Keratinocyte (primary cell): ENCODE results near the gene GRHL3. TPM values are rescaled to one million over a fixed set of nuclear protein-coding genes. Genes with fewer than 3 reads are reported as not detected.

Experiments
- DNase-seq: peaks from one replicate; pipeline ENCODE4 v3.0.0-alpha.2; 2011; ENCODE audit warnings: low read depth, missing footprints, low spot score
- FAIRE-seq: peaks from 2 replicates; lab custom pipeline; 2011; peaks lifted over from hg19 to GRCh38; lab: Jason Lieb, UNC
- H2AFZ ChIP-seq: 2 replicates; pipeline ENCODE4 v1.6.0; 2012; ENCODE audit warnings: low read length, control low read depth, inconsistent platforms; ENCODE audit not compliant: control insufficient read depth
- H3K27ac ChIP-seq: 2 replicates; pipeline ENCODE4 v1.5.1; 2011; ENCODE audit warnings: low read length; ENCODE audit not compliant: control insufficient read depth, insufficient read depth
- H3K27me3 ChIP-seq: 3 replicates; pipeline ENCODE4 v1.6.0; 2011; ENCODE audit warnings: low read length; ENCODE audit not compliant: control insufficient read depth, insufficient read depth; ENCODE audit errors: extremely low read depth
- H3K36me3 ChIP-seq, 2 experiments: 2 replicates in 1 of 2; 3 replicates in 1 of 2; pipeline ENCODE4 v1.5.1; 2011; ENCODE audit warnings: low read length in 2 of 2, mild to moderate bottlenecking in 1 of 2; ENCODE audit not compliant: control insufficient read depth in 2 of 2, insufficient read depth in 2 of 2; ENCODE audit errors: extremely low read depth in 1 of 2
- H3K4me1 ChIP-seq: 3 replicates; pipeline ENCODE4 v1.5.1; 2011; ENCODE audit warnings: low read length; ENCODE audit not compliant: control insufficient read depth, insufficient read depth; ENCODE audit errors: extremely low read depth
- H3K4me2 ChIP-seq: 3 replicates; pipeline ENCODE4 v1.6.0; 2011; ENCODE audit warnings: low read depth, low read length; ENCODE audit not compliant: control insufficient read depth, insufficient read depth; ENCODE audit errors: extremely low read depth
- H3K4me3 ChIP-seq, 3 experiments: fragments of 200-600 bp in 1 of 3; sonication (generic) in 1 of 3; 2 replicates in 2 of 3; 3 replicates in 1 of 3; pipeline ENCODE4 v1.5.1; 2011 to 2016; ENCODE audit warnings: low read length in 3 of 3, mild to moderate bottlenecking in 3 of 3, control low read depth in 2 of 3, inconsistent platforms in 1 of 3, low read depth in 1 of 3, mixed read lengths in 1 of 3, mixed run types in 1 of 3, moderate library complexity in 1 of 3; ENCODE audit not compliant: control insufficient read depth in 2 of 3, insufficient read depth in 2 of 3; ENCODE audit errors: extremely low read depth in 1 of 3
- H3K79me2 ChIP-seq: 2 replicates; pipeline ENCODE4 v1.6.0; 2012; ENCODE audit warnings: low read length; ENCODE audit not compliant: control insufficient read depth, insufficient read depth
- H3K9ac ChIP-seq: 3 replicates; pipeline ENCODE4 v1.6.0; 2011; ENCODE audit warnings: low read length; ENCODE audit not compliant: control insufficient read depth, insufficient read depth; ENCODE audit errors: extremely low read depth
- H3K9me1 ChIP-seq: 3 replicates; pipeline ENCODE4 v1.6.0; 2011; ENCODE audit warnings: low read length; ENCODE audit not compliant: control insufficient read depth, insufficient read depth; ENCODE audit errors: extremely low read depth
- H3K9me3 ChIP-seq: 2 replicates; pipeline ENCODE4 v1.5.1; 2012; ENCODE audit warnings: low read depth, low read length; ENCODE audit not compliant: control insufficient read depth
- H4K20me1 ChIP-seq: 3 replicates; pipeline ENCODE4 v1.6.0; 2011; ENCODE audit warnings: low read length; ENCODE audit not compliant: control insufficient read depth, insufficient read depth; ENCODE audit errors: extremely low read depth
- EZH2 ChIP-seq: IDR thresholded peaks from one replicate; pipeline ENCODE4 v1.6.1; 2012; ENCODE audit warnings: inconsistent platforms, mild to moderate bottlenecking, low read length, moderate library complexity
- dilution Hi-C: fragments of 300-500 bp; cut with MboI; formaldehyde crosslinking; loops from one replicate; pipeline ENCODE4 v1.7.0; 2020; ENCODE audit warnings: low sequenced_read_pairs; ENCODE audit not compliant: extremely low pct_ligation_motif_present
- polyA plus RNA-seq, 5 experiments: library from polyadenylated mRNA; depleted of rRNA in 3 of 5; stranded (reverse) in 3 of 5; stranded (forward) in 1 of 5; unstranded in 1 of 5; fragments of >200 nt; gene quantifications; 1 replicate in 1 of 5; 2 replicates in 3 of 5; 3 replicates in 1 of 5; pipeline versions ENCODE4 v1.2.1 to v1.2.3, GENCODE V29; 2011 to 2012; ENCODE audit warnings: missing spikeins in 2 of 5, low read depth in 1 of 5, low replicate concordance in 1 of 5
- TF ChIP-seq, protein P1 (sequence below), 3 experiments: IDR thresholded peaks in 1 of 3; conservative IDR thresholded peaks in 1 of 3; optimal IDR thresholded peaks in 1 of 3; 2 replicates in 2 of 3; 3 replicates in 1 of 3; pipeline versions ENCODE3 to v1.5.1; 2011; ENCODE audit warnings: low read length in 3 of 3, mild to moderate bottlenecking in 3 of 3, moderate library complexity in 2 of 3, control low read depth in 1 of 3, inconsistent platforms in 1 of 3; ENCODE audit not compliant: insufficient read depth in 2 of 3; ENCODE audit errors: extremely low read depth in 1 of 3

GRHL3 gene
- polyA plus RNA-seq, 1 donor (not counting 4 experiments of a cell fraction or from before 2014, with no cell fraction given) = 13.0 TPM

DNA sequence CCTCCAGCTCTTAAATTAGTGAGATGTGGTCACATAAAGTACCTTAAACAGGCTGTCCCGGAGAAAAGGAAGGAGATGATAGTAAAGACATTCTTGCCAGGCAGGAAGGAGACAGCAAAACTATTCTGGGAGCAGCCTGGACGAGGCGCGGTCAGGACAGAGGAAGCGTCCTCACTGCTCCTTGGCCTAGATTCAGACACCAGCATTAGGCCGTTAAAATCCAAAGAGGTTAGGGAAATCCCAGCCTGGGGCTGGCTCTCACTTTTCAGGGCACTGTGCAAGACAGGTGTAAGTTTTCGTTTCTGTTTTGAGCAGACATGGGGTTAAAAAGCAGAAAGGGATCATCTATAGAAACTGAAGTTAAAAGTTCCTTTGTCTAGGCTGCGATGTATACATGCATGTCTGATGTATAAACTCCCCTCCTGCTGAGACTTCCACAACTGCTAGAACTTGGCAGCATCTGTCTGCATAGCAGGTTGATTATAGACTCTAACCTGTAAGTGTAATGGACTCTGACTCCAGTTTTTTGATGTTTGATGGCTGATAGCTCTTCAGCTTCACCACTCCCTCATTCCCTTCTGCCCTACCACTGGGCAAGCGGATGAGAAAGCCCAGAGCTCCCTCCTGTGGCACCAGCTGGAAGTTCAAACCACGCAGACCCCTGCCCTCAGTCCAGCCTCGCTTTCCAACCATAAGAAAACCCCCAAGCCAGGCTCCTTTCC is 72.9 kb downstream of the GRHL3 start:
- dilution Hi-C loops = loop anchor here (10.0 kb wide), 1 partner anchor 197 kb away; no protein-coding TSS in a partner anchor
- FAIRE-seq = peak; percentile 63
- DNase-seq = no peak
- Histone ChIP-seq H3K36me3 (peaks cover 7 to 17% of the 10 kb centered on the region in 2 experiments), H3K79me2 (peaks cover 2% of the 10 kb centered on the region), H3K9me3 (no peaks in the 10 kb centered on the region), H3K4me3 (peak overlapping the region in 1 of 3 experiments; percentile 13), H3K27ac (peak overlapping the region; percentile 73), H3K4me2 (peak overlapping the region; percentile 76), H3K9me1 (no peaks in the 10 kb centered on the region), H3K4me1 (peaks cover 29% of the 10 kb centered on the region), H4K20me1 (no peaks in the 10 kb centered on the region), H2AFZ (peak overlapping the region; percentile 50), H3K9ac (peak overlapping the region; percentile 72), H3K27me3 (no peaks in the 10 kb centered on the region)
- TF ChIP-seq, protein P1, sequence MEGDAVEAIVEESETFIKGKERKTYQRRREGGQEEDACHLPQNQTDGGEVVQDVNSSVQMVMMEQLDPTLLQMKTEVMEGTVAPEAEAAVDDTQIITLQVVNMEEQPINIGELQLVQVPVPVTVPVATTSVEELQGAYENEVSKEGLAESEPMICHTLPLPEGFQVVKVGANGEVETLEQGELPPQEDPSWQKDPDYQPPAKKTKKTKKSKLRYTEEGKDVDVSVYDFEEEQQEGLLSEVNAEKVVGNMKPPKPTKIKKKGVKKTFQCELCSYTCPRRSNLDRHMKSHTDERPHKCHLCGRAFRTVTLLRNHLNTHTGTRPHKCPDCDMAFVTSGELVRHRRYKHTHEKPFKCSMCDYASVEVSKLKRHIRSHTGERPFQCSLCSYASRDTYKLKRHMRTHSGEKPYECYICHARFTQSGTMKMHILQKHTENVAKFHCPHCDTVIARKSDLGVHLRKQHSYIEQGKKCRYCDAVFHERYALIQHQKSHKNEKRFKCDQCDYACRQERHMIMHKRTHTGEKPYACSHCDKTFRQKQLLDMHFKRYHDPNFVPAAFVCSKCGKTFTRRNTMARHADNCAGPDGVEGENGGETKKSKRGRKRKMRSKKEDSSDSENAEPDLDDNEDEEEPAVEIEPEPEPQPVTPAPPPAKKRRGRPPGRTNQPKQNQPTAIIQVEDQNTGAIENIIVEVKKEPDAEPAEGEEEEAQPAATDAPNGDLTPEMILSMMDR (optimal IDR thresholded peaks at IDR 0.05 in 1 of 3, IDR thresholded peaks at IDR 0.05 in 1 of 3, conservative IDR thresholded peaks at IDR 0.05 in 1 of 3; ENCODE audit: extremely low read depth in 1 of 3, insufficient read depth in 2 of 3, low read length in 3 of 3) = peak; percentile 80 to 96 (median 85)
- TF ChIP-seq EZH2 = no peak

DNA sequence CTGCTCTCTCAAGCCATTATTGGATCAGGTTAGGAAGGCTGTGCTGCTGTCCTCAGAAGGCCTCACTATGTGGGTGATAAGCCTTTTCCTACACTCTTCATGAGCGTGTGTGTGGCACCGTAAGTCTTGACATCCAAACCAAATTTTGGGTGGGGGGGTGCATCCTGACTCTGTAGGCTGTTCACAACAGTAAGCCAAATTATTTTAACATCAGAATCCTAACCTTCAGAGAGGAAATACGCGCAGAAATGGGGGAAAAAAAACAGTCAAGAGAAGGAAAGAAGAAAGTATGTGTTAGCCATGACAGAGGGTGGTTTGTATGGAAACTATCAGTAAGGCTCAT is 73.4 kb downstream of the GRHL3 start:
- dilution Hi-C loops = loop anchor here (10.0 kb wide), 1 partner anchor 198 kb away; no protein-coding TSS in a partner anchor
- no peak for FAIRE-seq
- H3K9ac ChIP-seq = no peak overlapping the region
- H3K27ac ChIP-seq = no peak overlapping the region
- H3K9me1 ChIP-seq = no peaks in the 10 kb centered on the region
- no peak for TF ChIP-seq EZH2
- TF ChIP-seq, protein P1 (optimal IDR thresholded peaks at IDR 0.05 in 1 of 3, IDR thresholded peaks at IDR 0.05 in 1 of 3, conservative IDR thresholded peaks at IDR 0.05 in 1 of 3; ENCODE audit: extremely low read depth in 1 of 3, insufficient read depth in 2 of 3, low read length in 3 of 3) = peak in 1 of 3 experiments; percentile 2
- DNase-seq = no peak
- H3K36me3 ChIP-seq = peaks cover 5 to 17% of the 10 kb centered on the region in 2 experiments
- H3K4me2 ChIP-seq = no peak overlapping the region
- H3K4me3 ChIP-seq = no peak overlapping the region
- no peaks in the 10 kb centered on the region for H3K27me3 ChIP-seq
- no peak overlapping the region for H2AFZ ChIP-seq
- H3K4me1 ChIP-seq = peaks cover 29% of the 10 kb centered on the region
- no peaks in the 10 kb centered on the region for H3K9me3 ChIP-seq
- no peaks in the 10 kb centered on the region for H4K20me1 ChIP-seq
- peaks cover 2% of the 10 kb centered on the region for H3K79me2 ChIP-seq
